Testis (tissue), 2 donors: ENCODE results near the gene STX16.

Experiments
- POLR2A ChIP-seq: fragments of 450-650 bp; IDR thresholded peaks from one replicate; pipeline ENCODE4 v1.6.1; 2017; ENCODE audit warnings: antibody characterized with exemption, mild to moderate bottlenecking, moderate library complexity
- TF ChIP-seq, protein P1 (sequence below), 3 experiments: fragments of 450-650 bp in 2 of 3; fragments of 200-600 bp in 1 of 3; sonication (generic) in 1 of 3; IDR thresholded peaks; one replicate each; pipeline ENCODE4 v1.5.1; 2016 to 2019; ENCODE audit warnings: antibody characterized with exemption in 3 of 3, mild to moderate bottlenecking in 2 of 3, moderate library complexity in 1 of 3

DNA sequence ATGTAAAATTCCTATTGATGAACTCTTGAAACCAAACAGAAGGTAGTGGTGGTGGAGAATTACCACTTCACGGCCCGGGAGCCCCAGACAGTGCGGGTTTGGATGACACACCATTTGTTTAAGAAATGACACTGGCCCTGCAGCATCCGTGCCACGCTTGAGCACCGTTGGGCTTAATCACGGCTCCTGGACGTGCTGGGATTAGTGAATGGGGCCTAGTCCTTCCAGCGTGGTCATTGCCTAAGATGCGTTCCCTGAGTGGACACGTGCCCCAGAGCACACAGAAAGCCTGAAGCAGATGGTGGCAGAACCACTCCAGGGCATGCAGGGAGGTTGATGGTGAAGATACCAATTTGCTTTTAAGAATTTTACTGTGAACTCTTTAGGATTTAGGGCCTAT lies 14.5 kb downstream of the STX16 start:
- TF ChIP-seq, protein P1, sequence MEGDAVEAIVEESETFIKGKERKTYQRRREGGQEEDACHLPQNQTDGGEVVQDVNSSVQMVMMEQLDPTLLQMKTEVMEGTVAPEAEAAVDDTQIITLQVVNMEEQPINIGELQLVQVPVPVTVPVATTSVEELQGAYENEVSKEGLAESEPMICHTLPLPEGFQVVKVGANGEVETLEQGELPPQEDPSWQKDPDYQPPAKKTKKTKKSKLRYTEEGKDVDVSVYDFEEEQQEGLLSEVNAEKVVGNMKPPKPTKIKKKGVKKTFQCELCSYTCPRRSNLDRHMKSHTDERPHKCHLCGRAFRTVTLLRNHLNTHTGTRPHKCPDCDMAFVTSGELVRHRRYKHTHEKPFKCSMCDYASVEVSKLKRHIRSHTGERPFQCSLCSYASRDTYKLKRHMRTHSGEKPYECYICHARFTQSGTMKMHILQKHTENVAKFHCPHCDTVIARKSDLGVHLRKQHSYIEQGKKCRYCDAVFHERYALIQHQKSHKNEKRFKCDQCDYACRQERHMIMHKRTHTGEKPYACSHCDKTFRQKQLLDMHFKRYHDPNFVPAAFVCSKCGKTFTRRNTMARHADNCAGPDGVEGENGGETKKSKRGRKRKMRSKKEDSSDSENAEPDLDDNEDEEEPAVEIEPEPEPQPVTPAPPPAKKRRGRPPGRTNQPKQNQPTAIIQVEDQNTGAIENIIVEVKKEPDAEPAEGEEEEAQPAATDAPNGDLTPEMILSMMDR (IDR thresholded peaks at IDR 0.05) = no peak
- TF ChIP-seq POLR2A = no peak
